ENCODE data around the gene GNPTAB. TPM values are rescaled to one million over a fixed set of nuclear protein-coding genes. Genes with fewer than 3 reads are reported as not detected.
A peak's percentile ranks its signal among the peaks of the same experiment; 100 is the strongest.

Gene GNPTAB
- total and polyA plus RNA-seq, 2 of the 8 experiments (the other 6 are each of a cell fraction or from before 2014, with no cell fraction given), result 21.5 to 51.3 TPM

- peaks cover 0 to 5% (median under 1%) of the 10 kb centered on the region in 4 experiments; a peak in 2 of 7 replicates for H3K4me1 ChIP-seq (replicated peaks in 1 of 4; ENCODE audit: control insufficient read depth in 3 of 4, insufficient read depth in 4 of 4, low read length in 3 of 4)
- H3K14ac ChIP-seq (ENCODE audit: insufficient read length), result no peak overlapping the region
- H3K56ac ChIP-seq (replicated peaks; ENCODE audit: insufficient read length, low read depth, low read length), result peak overlapping the region; percentile 39
- peak overlapping the region; percentile 80 for H4K91ac ChIP-seq (replicated peaks; ENCODE audit: insufficient read length, low read length)
- ChIA-PET POLR2A (ENCODE audit: partially characterized antibody) (interaction anchor here (1.2 to 1.3 kb wide), 2 partner anchors 8 to 11 kb away, joined by 3 read pairs; no protein-coding TSS in a partner anchor), CTCF (ENCODE audit: partially characterized antibody) (interaction anchor here (1.2 to 1.3 kb wide), 2 partner anchors 17 to 105 kb away, joined by 3 read pairs; no protein-coding TSS in a partner anchor)
- H2AFZ ChIP-seq (ENCODE audit: low read length), result peak overlapping the region; percentile 77; the same call in 1 of the 2 replicates
- DNase-seq (ENCODE audit: low read depth in 1 of 2, low spot score in 2 of 2) (no peak), FAIRE-seq (no peak)
- peaks cover 0 to 16% (median 8%) of the 10 kb centered on the region in 4 experiments; a peak in 4 of 7 replicates for H3K27me3 ChIP-seq (replicated peaks in 1 of 4; ENCODE audit: control insufficient read depth in 3 of 4, extremely low read depth in 1 of 4, insufficient read depth in 3 of 4, low read length in 3 of 4)
- H4K5ac ChIP-seq (ENCODE audit: insufficient read length, low read depth, low read length), result no peak overlapping the region
- H3K27ac ChIP-seq (ENCODE audit: low read depth, low read length), result no peak overlapping the region; the same call in 1 of the 2 replicates
- H4K20me1 ChIP-seq (replicated peaks in 1 of 2; ENCODE audit: control insufficient read depth in 1 of 2, insufficient read depth in 2 of 2, low read length in 2 of 2), result no peaks in the 10 kb centered on the region
- peak overlapping the region; percentile 38; the same call in 1 of the 2 replicates for H3K18ac ChIP-seq (ENCODE audit: extremely low read depth, low read length)
- H2BK20ac ChIP-seq (ENCODE audit: low read length), result no peak overlapping the region; the same call in 1 of the 2 replicates
- H2BK120ac ChIP-seq (replicated peaks; ENCODE audit: low read depth, low read length), result no peak overlapping the region
- 4% methylated on average over 18 of the region's 24 CpGs; no CpG with 5 or more reads in 1 of the 2 experiments for WGBS, 2 experiments (ENCODE audit: extremely low coverage in 1 of 2, insufficient coverage in 1 of 2, insufficient read length in 1 of 2, insufficient replicate concordance in 2 of 2, low coverage in 1 of 2, low lambda C conversion rate in 2 of 2, missing lambda C conversion rate in 1 of 2)
- peak overlapping the region; percentile 87 to 89 for H3K4me2 ChIP-seq (ENCODE audit: insufficient read depth in 1 of 2, low read depth in 2 of 2, low read length in 2 of 2)
- H4K8ac ChIP-seq (ENCODE audit: extremely low read depth, insufficient read depth, low read length), result peak overlapping the region; percentile 84; the same call in 1 of the 2 replicates
- no peak overlapping the region for H3K23ac ChIP-seq (ENCODE audit: insufficient read length)
- peak overlapping the region; percentile 57 to 80 (median 60) for H3K4me3 ChIP-seq (ENCODE audit: extremely low read depth in 1 of 4, insufficient read depth in 2 of 4, low read depth in 3 of 4, low read length in 4 of 4)
- H3K23me2 ChIP-seq (ENCODE audit: low read depth, low read length), result peaks cover 10% of the 10 kb centered on the region; the same call in 1 of the 2 replicates
- peak overlapping the region in 3 of 4 experiments; percentile 9 to 86 (median 58); a peak in 6 of 7 replicates for H3K9ac ChIP-seq (replicated peaks in 1 of 4; ENCODE audit: extremely low read depth in 1 of 4, low read depth in 3 of 4, low read length in 3 of 4)
- H3K79me2 ChIP-seq (ENCODE audit: control insufficient read depth in 1 of 2, insufficient read depth in 2 of 2, low read length in 2 of 2), result no peaks in the 10 kb centered on the region
- H2AK5ac ChIP-seq (ENCODE audit: low read depth, low read length), result no peak overlapping the region
- H2BK5ac ChIP-seq (ENCODE audit: low read depth, low read length), result peak overlapping the region; percentile 83; the same call in 1 of the 2 replicates
- H3K4ac ChIP-seq (replicated peaks; ENCODE audit: insufficient read length, low read depth, low read length), result peak overlapping the region; percentile 21
- H2BK15ac ChIP-seq (ENCODE audit: low read length), result no peak overlapping the region; the same call in 1 of the 2 replicates
- H3K36me3 ChIP-seq (ENCODE audit: control insufficient read depth in 2 of 4, insufficient read depth in 4 of 4, low read length in 3 of 4), result no peaks in the 10 kb centered on the region
- H2BK12ac ChIP-seq (ENCODE audit: low read depth, low read length), result peak overlapping the region; percentile 86
- no peaks in the 10 kb centered on the region for H3K79me1 ChIP-seq (ENCODE audit: low read depth, low read length)
- H3K9me3 ChIP-seq (ENCODE audit: insufficient read depth in 2 of 2, low read depth in 1 of 2, low read length in 1 of 2), result no peaks in the 10 kb centered on the region
- no peak for TF ChIP-seq JUND (IDR thresholded peaks at IDR 0.05; ENCODE audit: low read length)
- TF ChIP-seq RNF2 (IDR thresholded peaks at IDR 0.05; ENCODE audit: borderline replicate concordance, low read depth, low read length, missing control alignments, poor library complexity, severe bottlenecking), result no peak
- no peak for TF ChIP-seq JUN (IDR thresholded peaks at IDR 0.05; ENCODE audit: low read depth, low read length)
- TF ChIP-seq RBBP5 (IDR thresholded peaks at IDR 0.05; ENCODE audit: borderline replicate concordance, low read depth, low read length), result no peak
- TF ChIP-seq E2F6 (IDR thresholded peaks at IDR 0.05), result peak; percentile 64
- no peak for TF ChIP-seq SIN3A (conservative IDR thresholded peaks at IDR 0.05 in 1 of 2, IDR thresholded peaks at IDR 0.05 in 1 of 2; ENCODE audit: low read depth in 1 of 2, low read length in 2 of 2)
Observed at GRCh38 chr12:101877806-101878242, 47.1 kb upstream of the GNPTAB start.
